ENCODE measurements around the gene VIM. TPM values are rescaled to one million over a fixed set of nuclear protein-coding genes. Genes with fewer than 3 reads are reported as not detected.

Gene VIM
- total RNA-seq, 1 donor from 2014 or later = 2,114 TPM

GRCh38 chr10:17196573-17196972 lies 31.5 kb upstream of the VIM start:
- no peak for TF ChIP-seq CTCF (IDR thresholded peaks at IDR 0.05)
- no peak overlapping the region for H3K4me3 Mint-ChIP-seq (ENCODE audit: unreplicated experiment)
- peaks cover 23% of the 10 kb centered on the region for H3K4me1 Mint-ChIP-seq (ENCODE audit: unreplicated experiment)
- peaks cover 3% of the 10 kb centered on the region for H3K36me3 Mint-ChIP-seq (ENCODE audit: unreplicated experiment)
- H3K27me3 Mint-ChIP-seq (ENCODE audit: unreplicated experiment) = no peaks in the 10 kb centered on the region
- no peak overlapping the region for H3K27ac Mint-ChIP-seq (ENCODE audit: unreplicated experiment)
- no peak for DNase-seq (ENCODE audit: extremely low spot score, unreplicated experiment)
- H3K9me3 Mint-ChIP-seq (ENCODE audit: unreplicated experiment) = no peaks in the 10 kb centered on the region

- Mint-ChIP-seq H3K27ac (ENCODE audit: unreplicated experiment) (peak overlapping the region; percentile 95), H3K9me3 (ENCODE audit: unreplicated experiment) (no peaks in the 10 kb centered on the region), H3K4me3 (ENCODE audit: unreplicated experiment) (peak overlapping the region; percentile 94), H3K4me1 (ENCODE audit: unreplicated experiment) (peaks cover 27% of the 10 kb centered on the region), H3K36me3 (ENCODE audit: unreplicated experiment) (no peaks in the 10 kb centered on the region), H3K27me3 (ENCODE audit: unreplicated experiment) (no peaks in the 10 kb centered on the region)
- DNase-seq (ENCODE audit: extremely low spot score, unreplicated experiment) = no peak
- no peak for TF ChIP-seq CTCF (IDR thresholded peaks at IDR 0.05)
These were observed 28.7 kb upstream of the VIM start for GRCh38 chr10:17199351-17199804.

GRCh38 chr10:17200001-17200911 lies 27.8 kb upstream of the VIM start:
- H3K27ac Mint-ChIP-seq (ENCODE audit: unreplicated experiment) = peak overlapping the region; percentile 95
- H3K4me1 Mint-ChIP-seq (ENCODE audit: unreplicated experiment) = peaks cover 27% of the 10 kb centered on the region
- H3K4me3 Mint-ChIP-seq (ENCODE audit: unreplicated experiment) = peak overlapping the region; percentile 94
- no peak for DNase-seq (ENCODE audit: extremely low spot score, unreplicated experiment)
- no peaks in the 10 kb centered on the region for H3K9me3 Mint-ChIP-seq (ENCODE audit: unreplicated experiment)
- no peaks in the 10 kb centered on the region for H3K36me3 Mint-ChIP-seq (ENCODE audit: unreplicated experiment)
- TF ChIP-seq CTCF (IDR thresholded peaks at IDR 0.05) = no peak
- H3K27me3 Mint-ChIP-seq (ENCODE audit: unreplicated experiment) = no peaks in the 10 kb centered on the region

GRCh38 chr10:17200912-17201793 lies 26.9 kb upstream of the VIM start, which contains the start of gene TRDMT1:
TRDMT1 (minus strand) TSS chr10:17201672; CDS start chr10:17201634, 38 bp downstream.
- peak; percentile 95 for DNase-seq (ENCODE audit: extremely low spot score, unreplicated experiment)
- Mint-ChIP-seq H3K4me3 (ENCODE audit: unreplicated experiment) (peak within 1 kb of the TSS; percentile 94), H3K9me3 (ENCODE audit: unreplicated experiment) (no peaks in the 10 kb centered on the region), H3K27me3 (ENCODE audit: unreplicated experiment) (no peaks in the 10 kb centered on the region), H3K4me1 (ENCODE audit: unreplicated experiment) (peaks cover 28% of the 10 kb centered on the region), H3K36me3 (ENCODE audit: unreplicated experiment) (no peaks in the 10 kb centered on the region), H3K27ac (ENCODE audit: unreplicated experiment) (peak within 1 kb of the TSS; percentile 95)
- TF ChIP-seq CTCF (IDR thresholded peaks at IDR 0.05) = peak; percentile 29

Measured in osteocyte (in vitro differentiated cells).